ENCODE data around the gene TRPV3. TPM values are rescaled to one million over a fixed set of nuclear protein-coding genes. Genes with fewer than 3 reads are reported as not detected.

The TRPV3 gene
- total and polyA plus RNA-seq, 2 donors from 2014 or later: 0.13 to 1.2 TPM

- peaks cover 0 to 13% (median 11%) of the 10 kb centered on the region in 3 donors for H3K36me3 ChIP-seq (ENCODE audit: control insufficient read depth in 2 of 3, insufficient read depth in 3 of 3, low read length in 3 of 3)
- no peak overlapping the region for H3K9ac ChIP-seq (ENCODE audit: low read length in 3 of 3)
Observed at GRCh38 chr17:3593384-3593783, 35.8 kb upstream of the TRPV3 start.

GRCh38 chr17:3592216-3592860, 34.7 kb upstream of the TRPV3 start:
- no peak overlapping the region for H3K4me3 ChIP-seq (ENCODE audit: low read length in 3 of 3)
- H3K4me1 ChIP-seq (ENCODE audit: control insufficient read depth in 2 of 3, insufficient read depth in 2 of 3, low read depth in 1 of 3, low read length in 3 of 3): no peaks in the 10 kb centered on the region
- no peak overlapping the region for H3K27ac ChIP-seq (ENCODE audit: low read depth in 2 of 2, low read length in 2 of 2)
- H3K27me3 ChIP-seq (ENCODE audit: control insufficient read depth, insufficient read depth, low read length): no peaks in the 10 kb centered on the region
- DNase-seq: no peak
- H3K36me3 ChIP-seq (ENCODE audit: control insufficient read depth in 2 of 3, insufficient read depth in 3 of 3, low read length in 3 of 3): peaks cover 0 to 13% (median 11%) of the 10 kb centered on the region in 3 donors
- no peak overlapping the region for H3K9ac ChIP-seq (ENCODE audit: low read length in 3 of 3)
- no peaks in the 10 kb centered on the region for H3K9me3 ChIP-seq (ENCODE audit: control insufficient read depth in 2 of 3, insufficient read depth in 1 of 3, low read length in 3 of 3)
- FAIRE-seq: no peak
- TF ChIP-seq CTCF (IDR thresholded peaks at IDR 0.05; ENCODE audit: borderline replicate concordance, extremely low read depth, insufficient read depth): no peak
- intact Hi-C loops (cut with DNase I): no loop called here

More at GRCh38 chr17:3593384-3593783, 35.8 kb upstream of the TRPV3 start:
- H3K9me3 ChIP-seq (ENCODE audit: control insufficient read depth in 2 of 3, insufficient read depth in 1 of 3, low read length in 3 of 3): no peaks in the 10 kb centered on the region
- intact Hi-C loops (cut with DNase I): no loop called here
- FAIRE-seq (no peak), DNase-seq (no peak)
- no peak overlapping the region for H3K27ac ChIP-seq (ENCODE audit: low read depth in 2 of 2, low read length in 2 of 2)
- H3K4me1 ChIP-seq (ENCODE audit: control insufficient read depth in 2 of 3, insufficient read depth in 2 of 3, low read depth in 1 of 3, low read length in 3 of 3): no peaks in the 10 kb centered on the region
- no peak for TF ChIP-seq CTCF (IDR thresholded peaks at IDR 0.05; ENCODE audit: borderline replicate concordance, extremely low read depth, insufficient read depth)
- no peaks in the 10 kb centered on the region for H3K27me3 ChIP-seq (ENCODE audit: control insufficient read depth, insufficient read depth, low read length)
- H3K4me3 ChIP-seq (ENCODE audit: low read length in 3 of 3): no peak overlapping the region

- intact Hi-C loops (cut with DNase I): no loop called here
- peaks cover 2 to 21% (median 15%) of the 10 kb centered on the region in 3 donors for H3K36me3 ChIP-seq (ENCODE audit: control insufficient read depth in 2 of 3, insufficient read depth in 3 of 3, low read length in 3 of 3)
- H3K27ac ChIP-seq (ENCODE audit: low read depth in 2 of 2, low read length in 2 of 2): no peak overlapping the region
- no peaks in the 10 kb centered on the region for H3K27me3 ChIP-seq (ENCODE audit: control insufficient read depth, insufficient read depth, low read length)
- H3K9me3 ChIP-seq (ENCODE audit: control insufficient read depth in 2 of 3, insufficient read depth in 1 of 3, low read length in 3 of 3): no peaks in the 10 kb centered on the region
- no peak overlapping the region for H3K4me3 ChIP-seq (ENCODE audit: low read length in 3 of 3)
- no peak for TF ChIP-seq CTCF (IDR thresholded peaks at IDR 0.05; ENCODE audit: borderline replicate concordance, extremely low read depth, insufficient read depth)
- no peak for DNase-seq
- FAIRE-seq: no peak
- H3K9ac ChIP-seq (ENCODE audit: low read length in 3 of 3): no peak overlapping the region
- no peaks in the 10 kb centered on the region for H3K4me1 ChIP-seq (ENCODE audit: control insufficient read depth in 2 of 3, insufficient read depth in 2 of 3, low read depth in 1 of 3, low read length in 3 of 3)
Observed at GRCh38 chr17:3590768-3591167, 33.2 kb upstream of the TRPV3 start.
